Measurements from ENCODE around the gene HNRNPU.

Gene HNRNPU

DNA sequence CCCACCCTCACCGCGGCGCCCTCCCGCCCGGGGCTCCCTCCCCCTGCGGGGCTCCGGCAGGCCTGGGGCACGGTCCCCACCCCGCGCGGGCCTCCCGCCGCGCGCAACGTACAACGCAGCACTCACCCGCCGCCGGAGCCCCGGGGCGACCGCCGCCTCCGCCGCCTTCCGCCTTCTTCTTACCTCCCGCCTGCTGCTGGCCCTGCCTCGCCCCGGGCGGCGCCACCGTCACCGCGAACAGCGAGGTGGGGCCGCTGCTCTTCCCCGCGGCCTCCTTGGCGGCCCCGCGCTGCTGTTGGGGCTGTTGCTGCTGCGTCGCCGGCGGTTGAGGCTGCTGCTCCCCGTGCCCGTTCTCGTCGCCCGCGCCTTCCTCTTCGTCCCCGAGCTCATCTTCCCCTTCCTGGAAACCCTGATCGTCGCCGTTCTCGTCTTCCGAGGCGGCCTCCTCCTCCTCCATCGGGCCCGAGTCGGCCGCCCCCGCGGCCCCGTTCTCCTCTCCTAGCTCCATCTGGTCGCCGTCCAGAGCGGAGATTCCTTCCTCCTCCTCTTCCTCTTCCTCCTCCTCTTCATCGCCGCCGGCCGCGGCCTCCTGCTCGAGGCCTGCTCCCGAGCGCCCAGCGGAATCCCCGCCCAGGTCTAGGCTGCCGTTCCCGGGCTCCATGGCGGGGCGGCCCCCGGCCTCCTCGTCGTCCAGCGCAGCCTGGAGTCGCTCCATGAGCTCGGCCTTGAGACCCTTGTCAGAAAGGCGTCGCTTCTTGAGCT is 671 bp downstream of the HNRNPU start:
- ChIA-PET CTCF (interaction anchor here (0.8 to 18.3 kb wide), 8 partner anchors 9 to 179 kb away, joined by 3 to 204 read pairs (median 3); partner anchors contain the start of gene COX20), POLR2A (interaction anchor here (1.5 to 2.0 kb wide), 4 partner anchors 14 to 29 kb away, joined by 3 to 8 read pairs (median 6); partner anchors contain the start of gene COX20)
- DNase-seq (ENCODE audit: extremely low spot score), result no peak
- TF ChIP-seq CTCF (IDR thresholded peaks at IDR 0.05; ENCODE audit: control extremely low read depth, extremely low read depth, low read depth, missing control alignments), result no peak

DNA sequence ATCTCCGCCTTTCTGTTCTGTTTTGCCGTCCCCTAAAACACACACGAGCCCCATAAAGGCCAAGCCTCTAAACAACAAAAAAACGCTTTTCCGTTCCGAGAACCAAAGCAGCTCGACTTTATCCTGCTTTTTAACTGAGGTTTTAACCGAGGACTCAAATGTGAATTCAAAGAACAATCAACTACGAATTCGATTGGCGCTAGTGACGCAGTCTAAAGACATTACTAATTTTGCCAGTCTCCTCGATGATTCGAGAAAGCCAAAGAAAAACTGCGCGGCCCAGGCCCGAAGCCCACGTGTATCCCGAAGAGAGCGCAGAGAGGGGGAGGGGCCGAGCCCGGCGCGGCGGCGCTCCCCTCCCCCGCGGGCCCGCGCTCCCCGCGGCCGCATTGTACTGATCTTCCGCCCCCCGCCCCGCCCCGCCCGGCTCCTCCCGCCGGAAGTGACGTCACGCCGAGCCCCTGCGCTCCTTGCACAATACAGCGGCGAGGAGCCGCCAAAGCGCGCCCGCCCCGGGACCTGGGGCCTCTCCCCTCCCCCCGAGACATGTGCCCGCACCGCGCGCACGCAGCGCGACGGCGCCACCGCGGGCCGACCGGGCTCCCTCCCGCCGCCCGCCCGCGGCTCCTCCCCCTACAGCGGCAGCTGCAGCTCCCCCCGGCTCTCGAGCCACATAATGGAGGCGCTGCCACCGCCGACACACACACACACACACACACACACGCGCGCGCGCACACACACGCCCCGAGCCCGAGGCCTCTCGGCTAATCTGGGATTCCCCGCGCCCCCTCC is 1.4 kb downstream of the HNRNPU start:
- TF ChIP-seq CTCF (IDR thresholded peaks at IDR 0.05; ENCODE audit: control extremely low read depth, extremely low read depth, low read depth, missing control alignments), result no peak
- DNase-seq (ENCODE audit: extremely low spot score), result peak; percentile 93
- ChIA-PET POLR2A (interaction anchor here (0.6 to 2.0 kb wide), 5 partner anchors 13 to 180 kb away, joined by 3 to 8 read pairs (median 5); no protein-coding TSS in a partner anchor), CTCF (interaction anchor here (1.1 to 18.3 kb wide), 8 partner anchors 9 to 180 kb away, joined by 3 to 204 read pairs (median 6); partner anchors contain the start of gene COX20)

- DNase-seq (ENCODE audit: extremely low spot score), result no peak
- TF ChIP-seq CTCF (IDR thresholded peaks at IDR 0.05; ENCODE audit: control extremely low read depth, extremely low read depth, low read depth, missing control alignments), result no peak
- CTCF ChIA-PET, result interaction anchor here (0.7 to 18.3 kb wide), 7 partner anchors 9 to 180 kb away, joined by 3 to 204 read pairs (median 6); partner anchors contain the start of gene COX20
- POLR2A ChIA-PET, result interaction anchor here (0.7 to 1.0 kb wide), 2 partner anchors 108 to 170 kb away, joined by 3 to 5 read pairs; no protein-coding TSS in a partner anchor
Measured at GRCh38 chr1:244862354-244862698, 2.0 kb downstream of the HNRNPU start.

DNA sequence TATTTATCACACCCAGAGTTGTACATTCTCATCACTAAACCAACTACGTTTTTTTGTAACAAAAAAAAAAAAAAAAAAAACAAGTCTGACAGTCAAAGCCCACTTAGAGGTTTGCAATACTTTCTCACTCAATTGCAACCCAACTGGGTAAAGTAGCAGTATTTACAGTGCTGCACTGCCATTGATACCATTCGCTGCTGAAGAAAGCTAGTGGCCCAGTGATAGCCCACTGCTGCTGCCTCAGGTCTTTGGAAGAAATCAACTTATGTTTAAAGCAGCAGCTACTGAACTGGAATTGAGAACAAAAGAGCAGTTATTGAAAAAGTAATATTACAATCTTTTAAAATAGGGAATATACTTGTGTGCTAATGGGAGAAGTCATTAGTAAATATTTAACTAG is 2.7 kb downstream of the HNRNPU start:
- POLR2A ChIA-PET, result interaction anchor here (0.7 to 1.0 kb wide), 3 partner anchors 14 to 109 kb away, joined by 3 to 13 read pairs (median 7); no protein-coding TSS in a partner anchor
- no peak for TF ChIP-seq CTCF (IDR thresholded peaks at IDR 0.05; ENCODE audit: control extremely low read depth, extremely low read depth, low read depth, missing control alignments)
- no peak for DNase-seq (ENCODE audit: extremely low spot score)
- CTCF ChIA-PET, result interaction anchor here (0.7 to 18.3 kb wide), 8 partner anchors 8 to 181 kb away, joined by 3 to 204 read pairs (median 6); partner anchors contain the start of gene COX20

- POLR2A ChIA-PET, result interaction anchor here (0.6 to 1.0 kb wide), 4 partner anchors 13 to 110 kb away, joined by 3 to 13 read pairs (median 6); no protein-coding TSS in a partner anchor
- CTCF ChIA-PET, result interaction anchor here (1.0 to 18.3 kb wide), 6 partner anchors 8 to 181 kb away, joined by 3 to 204 read pairs (median 6); partner anchors contain the start of gene COX20
- no peak for TF ChIP-seq CTCF (IDR thresholded peaks at IDR 0.05; ENCODE audit: control extremely low read depth, extremely low read depth, low read depth, missing control alignments)
Measured at GRCh38 chr1:244860914-244861610, 3.3 kb downstream of the HNRNPU start.

More at GRCh38 chr1:244860914-244861610, 3.3 kb downstream of the HNRNPU start:
- no peak for DNase-seq (ENCODE audit: extremely low spot score)

Measured in GM10248 (cell line).